Spleen (tissue), 7 donors: ENCODE data around the gene MAP7D3.

ENCODE experiments used
- POLR2A ChIP-seq, 3 donors: fragments of 450-650 bp; IDR thresholded peaks; one replicate each; pipeline ENCODE4 v1.5.1; 2017; ENCODE audit warnings: antibody characterized with exemption in 3 of 3, mild to moderate bottlenecking in 1 of 3
- POLR2AphosphoS5 ChIP-seq, 3 donors: sonication (generic); formaldehyde crosslinking; IDR thresholded peaks; one replicate each; pipeline ENCODE4 v1.5.1; 2017; ENCODE audit warnings: antibody characterized with exemption in 3 of 3
- TF ChIP-seq, protein P1 (sequence below), 11 experiments: fragments of 200-600 bp in 7 of 11; fragments of 450-650 bp in 4 of 11; sonication (generic) in 4 of 11; IDR thresholded peaks in 8 of 11; conservative IDR thresholded peaks in 3 of 11; 1 replicate in 7 of 11; 2 replicates in 4 of 11; pipeline versions ENCODE4 v1.4.0 to v1.8.0; 2016 to 2021; ENCODE audit warnings: antibody characterized with exemption in 11 of 11, inconsistent platforms in 4 of 11, mild to moderate bottlenecking in 1 of 11
- donor health status: DM: no; HTN: no; CAD: no; lungs with moderate emphysema.
- donor health status: DM: no; HTN: no; CAD: no.
- donor health status: DM: no; HTN: no; CAD: no.

DNA sequence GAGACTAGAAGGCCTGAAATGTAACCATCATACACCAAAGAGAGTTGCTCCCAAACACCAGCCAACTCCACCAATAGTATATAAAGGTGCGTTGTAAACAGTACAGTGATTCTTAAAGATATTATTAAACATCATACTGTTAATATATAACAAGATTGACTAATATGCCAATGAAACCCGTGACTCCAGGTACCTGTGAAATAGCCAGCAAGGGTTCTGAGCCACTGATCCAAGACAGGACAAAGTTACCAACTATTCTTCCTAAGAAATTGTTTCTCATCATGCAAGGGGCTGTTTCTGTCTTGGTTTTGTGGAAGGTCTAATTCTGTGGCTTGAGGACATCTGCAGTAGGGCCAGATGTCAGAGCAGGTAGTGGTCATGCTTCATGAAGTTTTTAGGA lies 56.7 kb downstream of the MAP7D3 start:
- TF ChIP-seq, protein P1, sequence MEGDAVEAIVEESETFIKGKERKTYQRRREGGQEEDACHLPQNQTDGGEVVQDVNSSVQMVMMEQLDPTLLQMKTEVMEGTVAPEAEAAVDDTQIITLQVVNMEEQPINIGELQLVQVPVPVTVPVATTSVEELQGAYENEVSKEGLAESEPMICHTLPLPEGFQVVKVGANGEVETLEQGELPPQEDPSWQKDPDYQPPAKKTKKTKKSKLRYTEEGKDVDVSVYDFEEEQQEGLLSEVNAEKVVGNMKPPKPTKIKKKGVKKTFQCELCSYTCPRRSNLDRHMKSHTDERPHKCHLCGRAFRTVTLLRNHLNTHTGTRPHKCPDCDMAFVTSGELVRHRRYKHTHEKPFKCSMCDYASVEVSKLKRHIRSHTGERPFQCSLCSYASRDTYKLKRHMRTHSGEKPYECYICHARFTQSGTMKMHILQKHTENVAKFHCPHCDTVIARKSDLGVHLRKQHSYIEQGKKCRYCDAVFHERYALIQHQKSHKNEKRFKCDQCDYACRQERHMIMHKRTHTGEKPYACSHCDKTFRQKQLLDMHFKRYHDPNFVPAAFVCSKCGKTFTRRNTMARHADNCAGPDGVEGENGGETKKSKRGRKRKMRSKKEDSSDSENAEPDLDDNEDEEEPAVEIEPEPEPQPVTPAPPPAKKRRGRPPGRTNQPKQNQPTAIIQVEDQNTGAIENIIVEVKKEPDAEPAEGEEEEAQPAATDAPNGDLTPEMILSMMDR (IDR thresholded peaks at IDR 0.05 in 8 of 11, conservative IDR thresholded peaks at IDR 0.05 in 3 of 11), result no peak
- TF ChIP-seq POLR2A (IDR thresholded peaks at IDR 0.05), result no peak
- no peak for TF ChIP-seq POLR2AphosphoS5 (IDR thresholded peaks at IDR 0.05)
